Hepatocyte (in vitro differentiated cells): ENCODE results near the gene COL4A2.

Experiments
- CTCF ChIP-seq: fragments of 200-600 bp; sonication (generic); IDR thresholded peaks from 2 replicates; pipeline ENCODE4 v1.5.1; 2016; ENCODE audit warnings: antibody characterized with exemption, mild to moderate bottlenecking; ENCODE audit not compliant: poor library complexity
- EZH2 ChIP-seq: fragments of 200-600 bp; sonication (generic); IDR thresholded peaks from 2 replicates; pipeline ENCODE4 v1.6.1; 2016; ENCODE audit warnings: antibody characterized with exemption, mild to moderate bottlenecking, borderline replicate concordance
- EZH2phosphoT487 ChIP-seq: fragments of 200-600 bp; sonication (generic); IDR thresholded peaks from one replicate; pipeline ENCODE4 v1.6.1; 2018; ENCODE audit warnings: antibody characterized with exemption, mild to moderate bottlenecking, low read depth, moderate library complexity; ENCODE audit not compliant: unreplicated experiment, severe bottlenecking

GRCh38 chr13:110444226-110444653 lies 137.2 kb downstream of the COL4A2 start:
- no peak for TF ChIP-seq CTCF
- TF ChIP-seq EZH2, result no peak
- TF ChIP-seq EZH2phosphoT487, result no peak
